HG03108 (cell line): ENCODE results near the gene HOXA1.

ENCODE experiments used
- ATAC-seq: cut with Tn5 transposase; IDR thresholded peaks from one replicate; pipeline ENCODE4 v1.9.1; 2021; ENCODE audit warnings: moderate library complexity; ENCODE audit not compliant: unreplicated experiment

Gene HOXA1

GRCh38 chr7:27117887-27118491 lies 22.2 kb upstream of the HOXA1 start:
- ATAC-seq: no peak

- no peak for ATAC-seq
Observed at GRCh38 chr7:27116962-27117886, 21.4 kb upstream of the HOXA1 start.

GRCh38 chr7:27116031-27116961 lies 20.5 kb upstream of the HOXA1 start:
- no peak for ATAC-seq

GRCh38 chr7:27115221-27116026 lies 19.6 kb upstream of the HOXA1 start:
- no peak for ATAC-seq

- no peak for ATAC-seq
Observed at GRCh38 chr7:27114881-27115220, 19.1 kb upstream of the HOXA1 start.

GRCh38 chr7:27113991-27114769 lies 18.4 kb upstream of the HOXA1 start:
- no peak for ATAC-seq

GRCh38 chr7:27112955-27113949 lies 17.5 kb upstream of the HOXA1 start:
- no peak for ATAC-seq

- no peak for ATAC-seq
Observed at GRCh38 chr7:27112361-27112760, 16.6 kb upstream of the HOXA1 start.

GRCh38 chr7:27111751-27112277 lies 16.0 kb upstream of the HOXA1 start:
- no peak for ATAC-seq

GRCh38 chr7:27111042-27111750 lies 15.4 kb upstream of the HOXA1 start:
- no peak for ATAC-seq

- ATAC-seq: no peak
Observed at GRCh38 chr7:27110186-27111031, 14.6 kb upstream of the HOXA1 start.

GRCh38 chr7:27109466-27110185 lies 13.8 kb upstream of the HOXA1 start:
- ATAC-seq: no peak

GRCh38 chr7:27108390-27109127 lies 12.8 kb upstream of the HOXA1 start:
- ATAC-seq: no peak

GRCh38 chr7:27107391-27108381 lies 11.9 kb upstream of the HOXA1 start:
- no peak for ATAC-seq
